SJSA1 (cell line): ENCODE data around the gene UTY. TPM values are rescaled to one million over a fixed set of nuclear protein-coding genes. Genes with fewer than 3 reads are reported as not detected.

ENCODE experiments used
- DNase-seq, 2 experiments: peaks; one replicate each; pipeline ENCODE4 v3.0.0-alpha.2; 2015 to 2020; ENCODE audit warnings: low spot score in 2 of 2, low read depth in 1 of 2
- H3K27ac ChIP-seq: fragments of 250-450 bp; sonication (Bioruptor Pico); 2 replicates; pipeline ENCODE4 v1.5.1; 2020; ENCODE audit warnings: mild to moderate bottlenecking, moderate library complexity
- H3K27me3 ChIP-seq: fragments of 250-450 bp; sonication (Bioruptor Pico); replicated peaks from 2 replicates; pipeline ENCODE4 v1.5.1; 2020; ENCODE audit warnings: mild to moderate bottlenecking, moderate library complexity
- H3K36me3 ChIP-seq: fragments of 250-450 bp; sonication (Bioruptor Pico); 2 replicates; pipeline ENCODE4 v1.5.1; 2020; ENCODE audit warnings: mild to moderate bottlenecking
- H3K4me1 ChIP-seq: fragments of 250-450 bp; sonication (Bioruptor Pico); replicated peaks from 2 replicates; pipeline ENCODE4 v1.6.1; 2021; ENCODE audit warnings: mild to moderate bottlenecking
- H3K4me3 ChIP-seq: fragments of 250-450 bp; sonication (Bioruptor Pico); 2 replicates; pipeline ENCODE4 v1.5.1; 2020; ENCODE audit warnings: mild to moderate bottlenecking
- H3K9me3 ChIP-seq: fragments of 250-450 bp; sonication (Bioruptor Pico); replicated peaks from 2 replicates; pipeline ENCODE4 v1.5.1; 2020; ENCODE audit warnings: mild to moderate bottlenecking
- total RNA-seq: library from RNA; depleted of rRNA; stranded (reverse); fragments of >200 nt; shearing (Covaris generic); gene quantifications from 2 replicates; pipeline ENCODE4 v1.2.3, GENCODE V29; 2014

The UTY gene
- total RNA-seq, 1 experiment from 2014 or later: not detected

GRCh38 chrY:13435968-13436937 lies 43.6 kb downstream of the UTY start:
- no peaks in the 10 kb centered on the region for H3K27me3 ChIP-seq
- no peak overlapping the region for H3K4me3 ChIP-seq
- no peaks in the 10 kb centered on the region for H3K4me1 ChIP-seq
- no peak overlapping the region for H3K27ac ChIP-seq
- H3K36me3 ChIP-seq: no peaks in the 10 kb centered on the region
- H3K9me3 ChIP-seq: no peaks in the 10 kb centered on the region
- DNase-seq: peak; percentile 9 to 38

- no peak for DNase-seq
- H3K27ac ChIP-seq: no peak overlapping the region
- no peak overlapping the region for H3K4me3 ChIP-seq
- no peaks in the 10 kb centered on the region for H3K4me1 ChIP-seq
- H3K36me3 ChIP-seq: no peaks in the 10 kb centered on the region
- H3K27me3 ChIP-seq: no peaks in the 10 kb centered on the region
- no peaks in the 10 kb centered on the region for H3K9me3 ChIP-seq
Measured at GRCh38 chrY:13435206-13435967, 44.4 kb downstream of the UTY start.

- Histone ChIP-seq H3K9me3 (no peaks in the 10 kb centered on the region), H3K4me1 (no peaks in the 10 kb centered on the region), H3K4me3 (no peak overlapping the region), H3K27me3 (no peaks in the 10 kb centered on the region), H3K36me3 (no peaks in the 10 kb centered on the region), H3K27ac (no peak overlapping the region)
- DNase-seq: no peak
Measured at GRCh38 chrY:13432293-13433025, 47.4 kb downstream of the UTY start.

GRCh38 chrY:13429551-13429950 lies 50.3 kb downstream of the UTY start:
- DNase-seq: no peak
- no peaks in the 10 kb centered on the region for H3K36me3 ChIP-seq
- H3K4me1 ChIP-seq: no peaks in the 10 kb centered on the region
- no peaks in the 10 kb centered on the region for H3K27me3 ChIP-seq
- H3K4me3 ChIP-seq: no peak overlapping the region
- no peaks in the 10 kb centered on the region for H3K9me3 ChIP-seq
- H3K27ac ChIP-seq: no peak overlapping the region

- H3K4me1 ChIP-seq: no peaks in the 10 kb centered on the region
- H3K27ac ChIP-seq: no peak overlapping the region
- no peaks in the 10 kb centered on the region for H3K36me3 ChIP-seq
- H3K9me3 ChIP-seq: no peaks in the 10 kb centered on the region
- H3K4me3 ChIP-seq: no peak overlapping the region
- H3K27me3 ChIP-seq: no peaks in the 10 kb centered on the region
- DNase-seq: no peak
Measured at GRCh38 chrY:13423281-13423732, 56.5 kb downstream of the UTY start.

- H3K4me1 ChIP-seq: no peaks in the 10 kb centered on the region
- no peaks in the 10 kb centered on the region for H3K36me3 ChIP-seq
- no peaks in the 10 kb centered on the region for H3K9me3 ChIP-seq
- H3K27ac ChIP-seq: no peak overlapping the region
- no peak overlapping the region for H3K4me3 ChIP-seq
- no peak for DNase-seq
- H3K27me3 ChIP-seq: no peaks in the 10 kb centered on the region
Measured at GRCh38 chrY:13416869-13417661, 62.8 kb downstream of the UTY start.

GRCh38 chrY:13415556-13415955 lies 64.3 kb downstream of the UTY start:
- Histone ChIP-seq H3K9me3 (no peaks in the 10 kb centered on the region), H3K27me3 (no peaks in the 10 kb centered on the region), H3K4me1 (no peaks in the 10 kb centered on the region), H3K4me3 (no peak overlapping the region), H3K36me3 (no peaks in the 10 kb centered on the region), H3K27ac (no peak overlapping the region)
- DNase-seq: no peak

GRCh38 chrY:13398876-13399275 lies 81.0 kb downstream of the UTY start:
- H3K4me1 ChIP-seq: no peaks in the 10 kb centered on the region
- no peaks in the 10 kb centered on the region for H3K9me3 ChIP-seq
- H3K27ac ChIP-seq: no peak overlapping the region
- H3K36me3 ChIP-seq: no peaks in the 10 kb centered on the region
- no peaks in the 10 kb centered on the region for H3K27me3 ChIP-seq
- H3K4me3 ChIP-seq: no peak overlapping the region
- DNase-seq: no peak

- Histone ChIP-seq H3K36me3 (no peaks in the 10 kb centered on the region), H3K27ac (no peak overlapping the region), H3K27me3 (no peaks in the 10 kb centered on the region), H3K9me3 (no peaks in the 10 kb centered on the region), H3K4me3 (no peak overlapping the region), H3K4me1 (no peaks in the 10 kb centered on the region)
- DNase-seq: no peak
Measured at GRCh38 chrY:13381110-13381683, 98.6 kb downstream of the UTY start.

- Histone ChIP-seq H3K4me1 (no peaks in the 10 kb centered on the region), H3K27me3 (no peaks in the 10 kb centered on the region), H3K27ac (no peak overlapping the region), H3K36me3 (no peaks in the 10 kb centered on the region), H3K9me3 (no peaks in the 10 kb centered on the region), H3K4me3 (no peak overlapping the region)
- no peak for DNase-seq
Measured at GRCh38 chrY:13370868-13371800, 108.7 kb downstream of the UTY start.

- DNase-seq: no peak
- H3K4me3 ChIP-seq: no peak overlapping the region
- H3K4me1 ChIP-seq: no peaks in the 10 kb centered on the region
- H3K36me3 ChIP-seq: no peaks in the 10 kb centered on the region
- no peaks in the 10 kb centered on the region for H3K9me3 ChIP-seq
- H3K27ac ChIP-seq: no peak overlapping the region
- no peaks in the 10 kb centered on the region for H3K27me3 ChIP-seq
Measured at GRCh38 chrY:13370245-13370644, 109.6 kb downstream of the UTY start.

GRCh38 chrY:13368513-13368845 lies 111.4 kb downstream of the UTY start:
- DNase-seq: no peak
- H3K27ac ChIP-seq: no peak overlapping the region
- no peaks in the 10 kb centered on the region for H3K4me1 ChIP-seq
- H3K36me3 ChIP-seq: no peaks in the 10 kb centered on the region
- H3K9me3 ChIP-seq: no peaks in the 10 kb centered on the region
- H3K4me3 ChIP-seq: no peak overlapping the region
- H3K27me3 ChIP-seq: no peaks in the 10 kb centered on the region
